Measurements from ENCODE around the gene COL12A1.

DNA sequence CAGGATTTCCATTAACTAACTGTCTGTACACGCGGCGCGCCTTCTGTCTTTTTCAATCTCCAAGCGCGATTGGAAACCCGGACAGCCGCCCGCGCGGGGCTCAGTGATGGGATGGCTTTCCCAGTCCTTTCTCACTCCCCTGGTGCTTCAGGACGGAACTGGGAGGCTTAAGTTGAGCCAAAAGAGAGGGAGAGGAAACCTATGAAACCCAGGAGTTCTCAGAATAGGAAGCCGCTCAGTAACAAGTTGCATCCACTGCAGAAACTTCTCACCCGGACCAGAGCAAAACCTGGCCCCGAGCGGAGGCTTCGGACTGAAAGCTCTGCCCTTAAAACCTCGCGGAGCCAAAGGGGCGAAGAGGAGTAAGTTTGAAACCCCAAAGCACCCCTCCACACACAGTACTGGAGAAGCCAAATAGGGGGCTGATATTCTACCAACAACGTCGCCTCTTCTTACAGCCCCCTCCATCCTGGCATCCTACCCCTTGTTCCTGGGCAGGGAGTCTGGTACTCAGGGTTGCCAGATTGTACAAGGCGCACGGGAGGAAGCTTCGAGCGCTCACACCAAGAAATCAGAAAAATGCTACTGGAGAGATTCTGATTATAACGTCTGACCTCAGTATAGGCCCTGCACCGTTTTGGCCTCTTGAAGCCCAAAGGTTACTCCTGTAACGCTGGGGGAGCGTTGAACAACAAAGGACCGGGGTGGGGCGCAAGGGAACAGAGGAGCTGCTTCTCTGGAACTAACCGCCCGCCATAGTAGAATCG, 906 bp upstream of the COL12A1 start:
- TF ChIP-seq POLR2A (IDR thresholded peaks at IDR 0.05) (no peak), CTCF (IDR thresholded peaks at IDR 0.05) (no peak)
